ENCODE measurements around the gene ZFYVE28. TPM values are rescaled to one million over a fixed set of nuclear protein-coding genes. Genes with fewer than 3 reads are reported as not detected.
A peak's percentile ranks its signal among the peaks of the same experiment; 100 is the strongest.

ZFYVE28 gene
- total and polyA plus RNA-seq, 4 donors: 7.0 to 25.9 (median 12.5) TPM

DNA sequence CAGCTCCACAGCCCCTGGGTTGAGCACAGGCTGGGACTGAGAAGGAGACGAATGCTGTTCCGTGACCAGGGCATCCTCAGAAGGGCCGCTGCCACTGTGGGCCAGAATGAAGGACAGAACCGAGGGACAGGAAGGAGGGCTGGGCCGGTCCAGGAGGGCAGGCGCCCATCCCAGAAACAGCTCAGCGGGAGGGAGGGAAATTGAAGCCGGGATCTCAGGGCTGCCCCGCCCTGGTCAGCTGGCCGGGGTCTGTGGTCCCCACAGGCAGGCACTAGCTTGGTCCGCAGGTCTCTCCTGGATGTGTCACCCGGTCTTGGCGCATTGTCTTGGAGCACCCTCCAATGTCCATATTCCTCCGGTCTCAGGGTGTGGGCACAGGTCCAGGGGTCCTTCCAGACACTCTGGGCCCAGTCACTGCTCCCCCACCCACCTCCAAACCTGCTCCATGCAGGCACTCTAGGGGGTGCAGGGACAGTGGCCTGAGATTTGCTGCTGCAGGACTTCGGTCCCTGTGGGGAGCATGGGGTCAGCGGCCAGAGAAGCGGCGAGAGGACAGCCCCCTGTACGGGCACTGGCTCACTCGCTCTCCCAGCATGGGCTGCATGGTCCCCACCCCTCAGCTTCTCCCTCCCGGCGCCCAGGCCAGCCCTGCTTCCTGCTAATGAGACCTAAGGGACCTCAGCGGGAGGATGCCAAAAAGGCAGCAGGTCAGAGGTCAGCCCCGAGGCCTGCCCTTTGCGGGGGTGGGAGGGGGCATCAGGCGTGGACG, 132.6 kb downstream of the ZFYVE28 start:
- Histone ChIP-seq H3K4me3 (ENCODE audit: low read length in 2 of 2) (no peak overlapping the region), H3K4me1 (ENCODE audit: control insufficient read depth in 1 of 2, insufficient read depth in 2 of 2, low read length in 2 of 2) (no peaks in the 10 kb centered on the region), H3K9me3 (ENCODE audit: control insufficient read depth, low read length) (no peaks in the 10 kb centered on the region), H3K36me3 (ENCODE audit: control insufficient read depth in 1 of 2, insufficient read depth in 2 of 2, low read length in 1 of 2) (no peaks in the 10 kb centered on the region), H3K27ac (ENCODE audit: low read depth in 1 of 2, low read length in 2 of 2) (no peak overlapping the region), H3K27me3 (ENCODE audit: control insufficient read depth in 1 of 2, insufficient read depth in 2 of 2, low read length in 1 of 2) (no peaks in the 10 kb centered on the region)
- intact Hi-C loops (cut with DNase I): no loop called here
- peak; percentile 47 to 72 for DNase-seq
- 85% methylated on average over 27 of the region's 27 CpGs for WGBS, 2 donors
- ATAC-seq (ENCODE audit: low FRiP score): no peak

DNA sequence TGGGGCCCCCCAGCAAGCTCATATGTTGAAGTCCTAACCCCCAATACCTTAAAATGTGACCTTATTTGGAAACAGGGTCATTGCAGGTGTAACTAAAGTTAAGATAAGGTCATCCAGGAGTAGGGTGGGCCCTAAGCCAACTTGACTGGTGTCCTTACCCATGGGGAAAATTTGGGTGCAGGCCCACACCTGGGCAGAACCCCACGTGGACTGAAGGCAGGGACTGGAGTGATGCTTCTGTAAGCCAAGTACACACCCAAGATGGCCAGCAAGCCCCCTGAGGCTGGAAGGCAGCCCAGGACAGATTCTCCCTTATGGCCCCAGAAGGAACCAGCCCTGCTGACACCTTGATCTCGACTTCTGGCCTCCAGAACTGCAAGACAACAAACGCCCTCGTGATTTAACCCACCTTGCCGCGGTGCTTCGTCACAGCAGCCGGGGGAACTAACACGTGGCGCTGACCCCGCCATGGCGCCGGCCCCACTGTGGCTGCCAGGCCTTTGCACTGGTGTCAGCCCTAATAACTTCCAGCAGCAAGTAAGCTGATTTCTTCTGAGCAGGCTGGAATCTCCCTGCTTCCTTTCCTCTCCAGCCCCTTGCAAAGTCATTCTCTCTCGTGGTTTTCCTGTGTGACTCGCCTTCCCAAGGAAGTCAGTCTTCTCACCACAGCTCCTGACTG, 133.4 kb downstream of the ZFYVE28 start:
- no peaks in the 10 kb centered on the region for H3K4me1 ChIP-seq (ENCODE audit: control insufficient read depth in 1 of 2, insufficient read depth in 2 of 2, low read length in 2 of 2)
- H3K27ac ChIP-seq (ENCODE audit: low read depth in 1 of 2, low read length in 2 of 2): no peak overlapping the region
- ATAC-seq (ENCODE audit: low FRiP score) (no peak), DNase-seq (peak; percentile 33 to 35)
- intact Hi-C loops (cut with DNase I): no loop called here
- no peak overlapping the region for H3K4me3 ChIP-seq (ENCODE audit: low read length in 2 of 2)
- WGBS, 2 donors: 89 to 94% methylated on average over 15 of the region's 15 CpGs
- H3K27me3 ChIP-seq (ENCODE audit: control insufficient read depth in 1 of 2, insufficient read depth in 2 of 2, low read length in 1 of 2): no peaks in the 10 kb centered on the region
- H3K9me3 ChIP-seq (ENCODE audit: control insufficient read depth, low read length): no peaks in the 10 kb centered on the region
- no peaks in the 10 kb centered on the region for H3K36me3 ChIP-seq (ENCODE audit: control insufficient read depth in 1 of 2, insufficient read depth in 2 of 2, low read length in 1 of 2)

DNA sequence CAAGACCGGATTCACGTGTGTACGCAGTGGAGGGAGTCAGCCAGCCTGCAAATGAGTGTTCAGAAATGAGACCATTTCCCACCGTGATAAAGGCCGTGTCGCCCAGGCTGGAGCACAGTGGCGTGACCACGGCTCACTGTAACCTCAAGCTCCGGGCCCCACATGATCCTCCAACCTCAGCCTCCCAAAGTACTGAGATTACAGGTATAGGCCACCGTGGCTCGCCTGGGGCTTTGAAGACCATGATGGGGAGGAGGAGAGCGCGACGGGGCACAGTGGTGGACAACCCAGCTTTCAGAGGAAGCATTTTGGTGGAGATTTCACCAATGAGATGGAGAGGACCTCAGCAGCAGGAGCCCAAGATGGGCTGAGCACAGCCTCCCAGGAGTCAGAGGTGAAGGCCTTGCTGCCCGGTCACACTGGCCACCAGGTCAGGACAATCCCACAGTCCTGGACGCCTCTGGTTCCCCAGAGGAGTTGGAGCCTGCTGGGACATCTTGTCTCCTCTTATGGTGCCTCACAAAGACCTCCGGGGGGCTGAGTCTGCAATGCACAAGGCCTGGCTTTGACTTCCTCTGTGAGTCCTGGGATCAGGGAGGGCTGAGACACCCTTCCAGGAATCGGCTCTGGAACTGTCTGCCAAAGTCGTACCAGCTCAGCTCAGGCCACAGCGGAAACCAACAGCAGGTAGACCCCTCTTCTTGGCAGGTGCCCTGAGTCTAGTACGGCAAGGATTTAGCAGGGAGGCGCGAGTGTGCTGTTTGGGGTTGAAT, 134.1 kb downstream of the ZFYVE28 start:
- intact Hi-C loops (cut with DNase I): no loop called here
- H3K27ac ChIP-seq (ENCODE audit: low read depth in 1 of 2, low read length in 2 of 2): no peak overlapping the region
- H3K4me3 ChIP-seq (ENCODE audit: low read length in 2 of 2): no peak overlapping the region
- ATAC-seq (ENCODE audit: low FRiP score): no peak
- no peaks in the 10 kb centered on the region for H3K4me1 ChIP-seq (ENCODE audit: control insufficient read depth in 1 of 2, insufficient read depth in 2 of 2, low read length in 2 of 2)
- DNase-seq: peak; percentile 32 to 58
- no peaks in the 10 kb centered on the region for H3K9me3 ChIP-seq (ENCODE audit: control insufficient read depth, low read length)
- 96 to 97% methylated on average over 23 of the region's 23 CpGs for WGBS, 2 donors
- H3K36me3 ChIP-seq (ENCODE audit: control insufficient read depth in 1 of 2, insufficient read depth in 2 of 2, low read length in 1 of 2): no peaks in the 10 kb centered on the region
- no peaks in the 10 kb centered on the region for H3K27me3 ChIP-seq (ENCODE audit: control insufficient read depth in 1 of 2, insufficient read depth in 2 of 2, low read length in 1 of 2)

DNA sequence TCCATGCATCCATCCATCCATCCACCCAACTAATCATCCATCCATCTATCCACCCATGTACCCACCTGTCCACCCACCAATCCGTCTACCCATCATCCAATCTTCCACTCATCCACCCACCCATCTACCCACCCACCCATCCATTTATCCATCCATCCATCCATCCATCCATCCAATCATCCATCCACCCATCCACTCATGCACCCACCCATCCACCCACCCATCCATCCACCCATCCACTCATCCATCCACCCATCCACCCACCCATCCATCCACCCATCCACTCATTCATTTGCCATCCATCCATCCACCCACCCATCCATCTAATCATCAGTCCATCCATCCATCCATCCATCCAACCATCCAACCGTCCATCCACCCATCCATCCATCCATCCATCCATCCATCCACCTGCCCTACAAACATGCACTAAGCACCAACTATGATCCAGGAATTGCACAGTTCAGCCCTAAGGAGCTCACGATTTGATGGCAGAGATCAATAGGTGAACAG, 135.2 kb downstream of the ZFYVE28 start:
- ATAC-seq (ENCODE audit: low FRiP score) (no peak), DNase-seq (peak in 1 of 2 donors; percentile 9)
- Histone ChIP-seq H3K27ac (ENCODE audit: low read depth in 1 of 2, low read length in 2 of 2) (no peak overlapping the region), H3K4me3 (ENCODE audit: low read length in 2 of 2) (no peak overlapping the region), H3K27me3 (ENCODE audit: control insufficient read depth in 1 of 2, insufficient read depth in 2 of 2, low read length in 1 of 2) (no peaks in the 10 kb centered on the region), H3K36me3 (ENCODE audit: control insufficient read depth in 1 of 2, insufficient read depth in 2 of 2, low read length in 1 of 2) (no peaks in the 10 kb centered on the region), H3K4me1 (ENCODE audit: control insufficient read depth in 1 of 2, insufficient read depth in 2 of 2, low read length in 2 of 2) (no peaks in the 10 kb centered on the region), H3K9me3 (ENCODE audit: control insufficient read depth, low read length) (no peaks in the 10 kb centered on the region)
- WGBS, 2 donors: 94 to 96% methylated on average over 3 of the region's 3 CpGs
- intact Hi-C loops (cut with DNase I): no loop called here

GRCh38 chr4:2281575-2282343, 136.7 kb downstream of the ZFYVE28 start:
- Histone ChIP-seq H3K9me3 (ENCODE audit: control insufficient read depth, low read length) (no peaks in the 10 kb centered on the region), H3K27me3 (ENCODE audit: control insufficient read depth in 1 of 2, insufficient read depth in 2 of 2, low read length in 1 of 2) (no peaks in the 10 kb centered on the region), H3K36me3 (ENCODE audit: control insufficient read depth in 1 of 2, insufficient read depth in 2 of 2, low read length in 1 of 2) (no peaks in the 10 kb centered on the region), H3K4me1 (ENCODE audit: control insufficient read depth in 1 of 2, insufficient read depth in 2 of 2, low read length in 2 of 2) (no peaks in the 10 kb centered on the region), H3K27ac (ENCODE audit: low read depth in 1 of 2, low read length in 2 of 2) (no peak overlapping the region), H3K4me3 (ENCODE audit: low read length in 2 of 2) (no peak overlapping the region)
- intact Hi-C loops (cut with DNase I): no loop called here
- WGBS, 2 donors: 72% methylated on average over 10 of the region's 10 CpGs
- peak; percentile 38 to 48 for DNase-seq
- ATAC-seq (ENCODE audit: low FRiP score): no peak

GRCh38 chr4:2280531-2281300, 137.7 kb downstream of the ZFYVE28 start:
- H3K27me3 ChIP-seq (ENCODE audit: control insufficient read depth in 1 of 2, insufficient read depth in 2 of 2, low read length in 1 of 2): no peaks in the 10 kb centered on the region
- no peaks in the 10 kb centered on the region for H3K4me1 ChIP-seq (ENCODE audit: control insufficient read depth in 1 of 2, insufficient read depth in 2 of 2, low read length in 2 of 2)
- WGBS, 2 donors: 89 to 91% methylated on average over 13 of the region's 13 CpGs
- ATAC-seq (ENCODE audit: low FRiP score) (no peak), DNase-seq (peak; percentile 39 to 61)
- no peaks in the 10 kb centered on the region for H3K36me3 ChIP-seq (ENCODE audit: control insufficient read depth in 1 of 2, insufficient read depth in 2 of 2, low read length in 1 of 2)
- intact Hi-C loops (cut with DNase I): no loop called here
- no peaks in the 10 kb centered on the region for H3K9me3 ChIP-seq (ENCODE audit: control insufficient read depth, low read length)
- no peak overlapping the region for H3K27ac ChIP-seq (ENCODE audit: low read depth in 1 of 2, low read length in 2 of 2)
- H3K4me3 ChIP-seq (ENCODE audit: low read length in 2 of 2): no peak overlapping the region

DNA sequence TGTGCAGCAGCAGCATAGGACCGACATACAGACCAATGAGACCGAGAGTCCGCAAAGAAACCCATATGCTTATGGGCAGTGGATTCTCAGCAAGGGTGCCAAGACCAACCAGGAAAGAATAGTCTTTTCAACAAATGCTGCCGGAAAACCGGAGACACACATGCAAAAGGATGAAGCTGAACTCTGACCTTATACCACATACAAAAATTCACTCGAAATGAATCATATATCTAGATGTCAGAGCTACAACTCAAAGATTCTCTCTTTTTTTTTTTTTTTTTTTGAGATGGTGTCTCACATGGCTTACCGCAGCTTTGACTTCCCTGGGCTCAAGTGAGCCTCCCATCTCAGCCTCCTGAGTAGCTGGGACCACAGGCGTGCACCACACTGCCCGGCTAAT, 140.5 kb downstream of the ZFYVE28 start:
- intact Hi-C loops (cut with DNase I): no loop called here
- Histone ChIP-seq H3K36me3 (ENCODE audit: control insufficient read depth in 1 of 2, insufficient read depth in 2 of 2, low read length in 1 of 2) (no peaks in the 10 kb centered on the region), H3K27ac (ENCODE audit: low read depth in 1 of 2, low read length in 2 of 2) (no peak overlapping the region), H3K27me3 (ENCODE audit: control insufficient read depth in 1 of 2, insufficient read depth in 2 of 2, low read length in 1 of 2) (no peaks in the 10 kb centered on the region), H3K4me3 (ENCODE audit: low read length in 2 of 2) (no peak overlapping the region), H3K9me3 (ENCODE audit: control insufficient read depth, low read length) (no peaks in the 10 kb centered on the region), H3K4me1 (ENCODE audit: control insufficient read depth in 1 of 2, insufficient read depth in 2 of 2, low read length in 2 of 2) (no peaks in the 10 kb centered on the region)
- DNase-seq: peak in 1 of 2 donors; percentile 10
- no peak for ATAC-seq (ENCODE audit: low FRiP score)
- WGBS, 2 donors: 96 to 98% methylated on average over 9 of the region's 9 CpGs
